Colonic mucosa (tissue), 4 donors: Measurements from ENCODE around the gene ZNF275. TPM values are rescaled to one million over a fixed set of nuclear protein-coding genes. Genes with fewer than 3 reads are reported as not detected.

ENCODE experiments used
- DNase-seq: peaks from one replicate; pipeline ENCODE4 v3.0.0-alpha.2; 2020
- H3K27ac ChIP-seq: fragments of 200-600 bp; one replicate; pipeline ENCODE4 v1.8.0; 2021
- H3K27me3 ChIP-seq: fragments of 200-600 bp; one replicate; pipeline ENCODE4 v1.8.0; 2021
- H3K36me3 ChIP-seq: fragments of 200-600 bp; one replicate; pipeline ENCODE4 v1.8.0; 2021
- H3K4me1 ChIP-seq: fragments of 200-600 bp; one replicate; pipeline ENCODE4 v1.8.0; 2021; ENCODE audit warnings: mild to moderate bottlenecking
- H3K4me3 ChIP-seq: fragments of 200-600 bp; one replicate; pipeline ENCODE4 v1.8.0; 2021
- H3K9ac ChIP-seq, 2 donors: one replicate each; pipeline ENCODE4 v1.7.0; 2013; ENCODE audit warnings: control low read depth in 2 of 2, low read depth in 2 of 2, low read length in 2 of 2
- H3K9me3 ChIP-seq: fragments of 200-600 bp; one replicate; pipeline ENCODE4 v1.8.0; 2021
- CTCF ChIP-seq: fragments of 200-600 bp; IDR thresholded peaks from one replicate; pipeline ENCODE4 v1.8.0; 2022; ENCODE audit warnings: antibody characterized with exemption, mild to moderate bottlenecking
- intact Hi-C: fragments of 100-400 bp; cut with DNase I; formaldehyde crosslinking; loops from one replicate; pipeline ENCODE4 v1.14.1; 2022
- total RNA-seq, 2 donors: library from RNA; stranded (reverse); fragmentation: NEBNext Ultra II Directional in 1 of 2; extraction: Animal tissue kit (Norgen Biotek cat#: 25700) in 1 of 2; gene quantifications; one replicate each; pipeline ENCODE4 v1.2.1, GENCODE V29; 2021
- donor health status: healthy.
- donor health status: DM: no; HTN: no; CAD: no.
- donor health status: DM: no; HTN: no; CAD: no.

ZNF275 gene
- total RNA-seq, 2 donors from 2014 or later, result 5.4 to 5.8 TPM

- Histone ChIP-seq H3K9me3 (no peaks in the 10 kb centered on the region), H3K4me3 (no peak overlapping the region), H3K27me3 (no peaks in the 10 kb centered on the region), H3K27ac (no peak overlapping the region), H3K9ac (no peak overlapping the region), H3K4me1 (no peaks in the 10 kb centered on the region), H3K36me3 (no peaks in the 10 kb centered on the region)
- intact Hi-C loops, result no loop called here
- no peak for TF ChIP-seq CTCF
- DNase-seq, result no peak
Observed at GRCh38 chrX:153336988-153337387, 3.0 kb downstream of the ZNF275 start.

- no peak for DNase-seq
- Histone ChIP-seq H3K9ac (no peak overlapping the region), H3K27ac (no peak overlapping the region), H3K9me3 (no peaks in the 10 kb centered on the region), H3K4me1 (no peaks in the 10 kb centered on the region), H3K36me3 (no peaks in the 10 kb centered on the region), H3K4me3 (no peak overlapping the region), H3K27me3 (no peaks in the 10 kb centered on the region)
- TF ChIP-seq CTCF, result no peak
- intact Hi-C loops, result no loop called here
Observed at GRCh38 chrX:153338836-153339235, 4.9 kb downstream of the ZNF275 start.

GRCh38 chrX:153339662-153340061, 5.7 kb downstream of the ZNF275 start:
- no peaks in the 10 kb centered on the region for H3K4me1 ChIP-seq
- no peak overlapping the region for H3K9ac ChIP-seq
- H3K27me3 ChIP-seq, result no peaks in the 10 kb centered on the region
- H3K9me3 ChIP-seq, result no peaks in the 10 kb centered on the region
- no peak overlapping the region for H3K4me3 ChIP-seq
- no peaks in the 10 kb centered on the region for H3K36me3 ChIP-seq
- no peak for DNase-seq
- no peak overlapping the region for H3K27ac ChIP-seq
- no peak for TF ChIP-seq CTCF
- intact Hi-C loops, result no loop called here

GRCh38 chrX:153340111-153340510, 6.2 kb downstream of the ZNF275 start:
- TF ChIP-seq CTCF, result no peak
- H3K27ac ChIP-seq, result no peak overlapping the region

GRCh38 chrX:153342762-153343558, 9.0 kb downstream of the ZNF275 start:
- TF ChIP-seq CTCF, result no peak
- no peaks in the 10 kb centered on the region for H3K4me1 ChIP-seq

More at GRCh38 chrX:153340111-153340510, 6.2 kb downstream of the ZNF275 start:
- Histone ChIP-seq H3K36me3 (no peaks in the 10 kb centered on the region), H3K27me3 (no peaks in the 10 kb centered on the region), H3K4me1 (no peaks in the 10 kb centered on the region), H3K9ac (no peak overlapping the region), H3K4me3 (no peak overlapping the region), H3K9me3 (no peaks in the 10 kb centered on the region)
- no peak for DNase-seq
- intact Hi-C loops, result no loop called here

More at GRCh38 chrX:153342762-153343558, 9.0 kb downstream of the ZNF275 start:
- no peaks in the 10 kb centered on the region for H3K27me3 ChIP-seq
- H3K9me3 ChIP-seq, result no peaks in the 10 kb centered on the region
- H3K27ac ChIP-seq, result no peak overlapping the region
- DNase-seq, result no peak
- no peaks in the 10 kb centered on the region for H3K36me3 ChIP-seq
- intact Hi-C loops, result no loop called here
- H3K9ac ChIP-seq, result no peak overlapping the region
- no peak overlapping the region for H3K4me3 ChIP-seq
